ENCODE data around the gene SERPINA10. TPM values are rescaled to one million over a fixed set of nuclear protein-coding genes. Genes with fewer than 3 reads are reported as not detected.

The SERPINA10 gene
- total and polyA plus RNA-seq, 2 of the 13 experiments (the other 11 are each of a cell fraction or from before 2014, with no cell fraction given) = 20.1 to 20.2 TPM

DNA sequence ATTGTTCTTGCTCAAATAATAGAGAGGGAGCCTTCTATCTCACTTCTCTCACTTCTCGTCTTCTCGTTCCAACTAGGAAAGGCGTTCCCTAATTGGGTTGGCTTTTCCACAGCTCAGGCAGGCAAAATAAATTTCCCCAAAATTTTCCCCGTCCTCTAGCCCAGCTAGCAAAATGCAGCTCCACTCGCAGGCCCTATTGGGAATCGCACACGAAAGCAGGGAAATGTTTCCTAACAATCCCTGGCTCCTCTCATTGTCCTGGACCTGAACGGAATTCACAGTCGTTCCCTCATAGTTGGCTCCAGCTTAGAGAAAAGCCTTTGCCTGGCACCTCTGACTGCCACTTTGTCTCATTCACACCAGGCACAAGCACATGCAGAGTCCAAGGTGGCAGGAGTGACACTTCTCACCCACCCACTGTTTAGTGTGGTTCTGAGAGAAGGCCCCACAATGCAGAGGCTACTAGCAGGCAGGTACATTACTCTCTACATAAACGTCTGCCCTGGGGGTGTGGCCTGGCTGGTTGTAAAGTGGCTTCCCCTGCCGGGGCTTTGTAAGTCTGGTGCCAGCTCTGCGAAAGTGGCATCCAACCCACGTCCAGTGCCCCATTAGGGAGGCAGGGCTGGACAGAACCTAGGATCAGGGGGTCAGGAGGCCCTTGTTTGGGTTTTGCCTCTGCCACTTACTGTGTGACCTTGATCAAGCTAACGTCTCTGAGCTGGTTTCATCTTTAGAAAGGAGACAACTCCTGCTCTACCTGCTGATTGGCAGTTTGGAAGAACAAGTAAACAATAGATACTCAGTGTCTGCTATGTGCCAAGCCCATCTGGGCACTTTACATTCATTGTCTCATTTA, 4.2 kb downstream of the SERPINA10 start (continued):
- TF ChIP-seq, protein P1, sequence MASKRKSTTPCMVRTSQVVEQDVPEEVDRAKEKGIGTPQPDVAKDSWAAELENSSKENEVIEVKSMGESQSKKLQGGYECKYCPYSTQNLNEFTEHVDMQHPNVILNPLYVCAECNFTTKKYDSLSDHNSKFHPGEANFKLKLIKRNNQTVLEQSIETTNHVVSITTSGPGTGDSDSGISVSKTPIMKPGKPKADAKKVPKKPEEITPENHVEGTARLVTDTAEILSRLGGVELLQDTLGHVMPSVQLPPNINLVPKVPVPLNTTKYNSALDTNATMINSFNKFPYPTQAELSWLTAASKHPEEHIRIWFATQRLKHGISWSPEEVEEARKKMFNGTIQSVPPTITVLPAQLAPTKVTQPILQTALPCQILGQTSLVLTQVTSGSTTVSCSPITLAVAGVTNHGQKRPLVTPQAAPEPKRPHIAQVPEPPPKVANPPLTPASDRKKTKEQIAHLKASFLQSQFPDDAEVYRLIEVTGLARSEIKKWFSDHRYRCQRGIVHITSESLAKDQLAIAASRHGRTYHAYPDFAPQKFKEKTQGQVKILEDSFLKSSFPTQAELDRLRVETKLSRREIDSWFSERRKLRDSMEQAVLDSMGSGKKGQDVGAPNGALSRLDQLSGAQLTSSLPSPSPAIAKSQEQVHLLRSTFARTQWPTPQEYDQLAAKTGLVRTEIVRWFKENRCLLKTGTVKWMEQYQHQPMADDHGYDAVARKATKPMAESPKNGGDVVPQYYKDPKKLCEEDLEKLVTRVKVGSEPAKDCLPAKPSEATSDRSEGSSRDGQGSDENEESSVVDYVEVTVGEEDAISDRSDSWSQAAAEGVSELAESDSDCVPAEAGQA (IDR thresholded peaks at IDR 0.05; ENCODE audit: low read depth) = no peak
- TF ChIP-seq, protein P1 (CRISPR knock-in tag; IDR thresholded peaks at IDR 0.05; ENCODE audit: borderline replicate concordance) = no peak
- TF ChIP-seq ZNF737 (CRISPR knock-in tag; IDR thresholded peaks at IDR 0.05; ENCODE audit: borderline replicate concordance) (no peak), RCOR2 (CRISPR knock-in tag; IDR thresholded peaks at IDR 0.05) (no peak), GABPB1 (CRISPR knock-in tag; IDR thresholded peaks at IDR 0.05) (no peak), ZNF333 (CRISPR knock-in tag; IDR thresholded peaks at IDR 0.05; ENCODE audit: borderline replicate concordance) (no peak), ZNF768 (CRISPR knock-in tag; IDR thresholded peaks at IDR 0.05) (peak; percentile 90), YY1 (IDR thresholded peaks at IDR 0.05; ENCODE audit: insufficient read depth, insufficient replicate concordance, low read depth, low read length) (no peak), ZNF33A (CRISPR knock-in tag; IDR thresholded peaks at IDR 0.05; ENCODE audit: borderline replicate concordance) (no peak), AGO1 (IDR thresholded peaks at IDR 0.05; ENCODE audit: low read depth, low read length, poor library complexity, severe bottlenecking) (no peak), FOXK2 (IDR thresholded peaks at IDR 0.05) (no peak), ETV6 (CRISPR knock-in tag; conservative IDR thresholded peaks at IDR 0.05) (no peak)
- TF ChIP-seq, protein P2, sequence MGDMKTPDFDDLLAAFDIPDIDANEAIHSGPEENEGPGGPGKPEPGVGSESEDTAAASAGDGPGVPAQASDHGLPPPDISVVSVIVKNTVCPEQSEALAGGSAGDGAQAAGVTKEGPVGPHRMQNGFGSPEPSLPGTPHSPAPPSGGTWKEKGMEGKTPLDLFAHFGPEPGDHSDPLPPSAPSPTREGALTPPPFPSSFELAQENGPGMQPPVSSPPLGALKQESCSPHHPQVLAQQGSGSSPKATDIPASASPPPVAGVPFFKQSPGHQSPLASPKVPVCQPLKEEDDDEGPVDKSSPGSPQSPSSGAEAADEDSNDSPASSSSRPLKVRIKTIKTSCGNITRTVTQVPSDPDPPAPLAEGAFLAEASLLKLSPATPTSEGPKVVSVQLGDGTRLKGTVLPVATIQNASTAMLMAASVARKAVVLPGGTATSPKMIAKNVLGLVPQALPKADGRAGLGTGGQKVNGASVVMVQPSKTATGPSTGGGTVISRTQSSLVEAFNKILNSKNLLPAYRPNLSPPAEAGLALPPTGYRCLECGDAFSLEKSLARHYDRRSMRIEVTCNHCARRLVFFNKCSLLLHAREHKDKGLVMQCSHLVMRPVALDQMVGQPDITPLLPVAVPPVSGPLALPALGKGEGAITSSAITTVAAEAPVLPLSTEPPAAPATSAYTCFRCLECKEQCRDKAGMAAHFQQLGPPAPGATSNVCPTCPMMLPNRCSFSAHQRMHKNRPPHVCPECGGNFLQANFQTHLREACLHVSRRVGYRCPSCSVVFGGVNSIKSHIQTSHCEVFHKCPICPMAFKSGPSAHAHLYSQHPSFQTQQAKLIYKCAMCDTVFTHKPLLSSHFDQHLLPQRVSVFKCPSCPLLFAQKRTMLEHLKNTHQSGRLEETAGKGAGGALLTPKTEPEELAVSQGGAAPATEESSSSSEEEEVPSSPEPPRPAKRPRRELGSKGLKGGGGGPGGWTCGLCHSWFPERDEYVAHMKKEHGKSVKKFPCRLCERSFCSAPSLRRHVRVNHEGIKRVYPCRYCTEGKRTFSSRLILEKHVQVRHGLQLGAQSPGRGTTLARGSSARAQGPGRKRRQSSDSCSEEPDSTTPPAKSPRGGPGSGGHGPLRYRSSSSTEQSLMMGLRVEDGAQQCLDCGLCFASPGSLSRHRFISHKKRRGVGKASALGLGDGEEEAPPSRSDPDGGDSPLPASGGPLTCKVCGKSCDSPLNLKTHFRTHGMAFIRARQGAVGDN (CRISPR knock-in tag; IDR thresholded peaks at IDR 0.05) = peak; percentile 41
- TF ChIP-seq, protein P3, sequence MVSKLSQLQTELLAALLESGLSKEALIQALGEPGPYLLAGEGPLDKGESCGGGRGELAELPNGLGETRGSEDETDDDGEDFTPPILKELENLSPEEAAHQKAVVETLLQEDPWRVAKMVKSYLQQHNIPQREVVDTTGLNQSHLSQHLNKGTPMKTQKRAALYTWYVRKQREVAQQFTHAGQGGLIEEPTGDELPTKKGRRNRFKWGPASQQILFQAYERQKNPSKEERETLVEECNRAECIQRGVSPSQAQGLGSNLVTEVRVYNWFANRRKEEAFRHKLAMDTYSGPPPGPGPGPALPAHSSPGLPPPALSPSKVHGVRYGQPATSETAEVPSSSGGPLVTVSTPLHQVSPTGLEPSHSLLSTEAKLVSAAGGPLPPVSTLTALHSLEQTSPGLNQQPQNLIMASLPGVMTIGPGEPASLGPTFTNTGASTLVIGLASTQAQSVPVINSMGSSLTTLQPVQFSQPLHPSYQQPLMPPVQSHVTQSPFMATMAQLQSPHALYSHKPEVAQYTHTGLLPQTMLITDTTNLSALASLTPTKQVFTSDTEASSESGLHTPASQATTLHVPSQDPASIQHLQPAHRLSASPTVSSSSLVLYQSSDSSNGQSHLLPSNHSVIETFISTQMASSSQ (IDR thresholded peaks at IDR 0.05; ENCODE audit: low read depth) = no peak
- TF ChIP-seq, protein P3 (CRISPR knock-in tag; IDR thresholded peaks at IDR 0.05; ENCODE audit: borderline replicate concordance) = no peak

All from HepG2 (cell line).